DMS 273 (cell line): ENCODE results near the gene SHISA5.

Source experiments
- DNase-seq: peaks from one replicate; lab custom pipeline; 2025; ENCODE audit not compliant: unreplicated experiment; lab: John Stamatoyannopoulos, UW

Gene SHISA5

DNA sequence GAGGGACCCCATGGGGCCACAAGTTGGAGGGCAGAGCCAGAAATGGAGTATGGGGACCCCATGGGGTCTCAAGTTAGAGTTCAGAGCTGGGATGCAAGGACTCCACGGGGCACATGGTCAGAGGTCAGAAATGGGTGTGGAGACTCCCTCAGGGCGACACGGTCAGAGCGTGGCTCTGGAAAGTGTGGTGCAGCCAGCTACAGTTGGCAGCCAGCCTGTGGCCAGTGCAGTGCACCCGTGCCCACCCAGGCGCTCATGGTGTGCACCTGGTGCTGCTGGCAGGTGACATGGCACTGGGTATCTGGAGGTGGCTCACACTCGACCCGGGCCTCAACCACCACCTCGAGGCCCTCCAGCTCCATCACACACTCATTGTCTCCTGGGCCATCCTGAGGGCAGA lies 85.3 kb downstream of the SHISA5 start:
- DNase-seq: no peak

DNA sequence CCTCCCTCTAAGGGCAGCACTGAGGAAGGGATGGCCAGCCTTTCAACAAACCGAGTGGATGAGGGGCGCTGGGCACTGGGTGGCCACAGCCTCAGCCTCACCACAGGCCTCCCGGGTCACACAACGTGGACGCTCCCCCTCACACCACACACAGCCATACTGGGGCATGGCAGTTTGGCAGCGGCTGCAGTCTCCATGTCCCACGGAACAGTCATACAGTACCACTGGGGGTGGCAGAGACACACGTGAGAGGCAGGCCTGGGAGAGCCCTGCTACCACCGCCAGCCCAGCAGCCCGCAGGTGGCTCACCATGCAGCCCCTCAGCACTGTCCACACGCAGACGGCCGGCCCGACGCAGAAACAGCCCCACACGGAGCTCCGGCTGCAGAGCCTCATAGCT lies 85.8 kb downstream of the SHISA5 start:
- DNase-seq: no peak
